Ascending aorta (tissue), 2 donors: Measurements from ENCODE around the gene HMGXB3. TPM values are rescaled to one million over a fixed set of nuclear protein-coding genes. Genes with fewer than 3 reads are reported as not detected.
A peak's percentile ranks its signal among the peaks of the same experiment; 100 is the strongest.

ENCODE experiments used
- DNase-seq, 2 donors: peaks; one replicate each; pipeline ENCODE4 v3.0.0-alpha.2; 2019; ENCODE audit warnings: low spot score in 2 of 2
- H3K27ac ChIP-seq, 2 donors: fragments of 200-600 bp; sonication (generic); one replicate each; pipeline ENCODE4 v1.5.1; 2016 to 2017; ENCODE audit warnings: mild to moderate bottlenecking in 1 of 2
- H3K27me3 ChIP-seq: fragments of 200-600 bp; sonication (generic); one replicate; pipeline ENCODE4 v1.5.1; 2017
- H3K36me3 ChIP-seq, 2 donors: fragments of 200-600 bp; sonication (generic); one replicate each; pipeline ENCODE4 v1.5.1; 2016
- H3K4me1 ChIP-seq, 2 donors: fragments of 200-600 bp; sonication (generic); one replicate each; pipeline ENCODE4 v1.5.1; 2016 to 2017; ENCODE audit warnings: mild to moderate bottlenecking in 1 of 2
- H3K4me3 ChIP-seq, 2 donors: fragments of 200-600 bp; sonication (generic); one replicate each; pipeline ENCODE4 v1.5.1; 2016 to 2017; ENCODE audit warnings: mild to moderate bottlenecking in 1 of 2
- H3K9me3 ChIP-seq, 2 donors: fragments of 200-600 bp; sonication (generic); one replicate each; pipeline ENCODE4 v1.5.1; 2016
- CTCF ChIP-seq, 3 experiments: fragments of 200-600 bp in 2 of 3; fragments of 450-650 bp in 1 of 3; sonication (generic) in 2 of 3; IDR thresholded peaks; one replicate each; pipeline ENCODE4 v1.5.1; 2016 to 2019; ENCODE audit warnings: antibody characterized with exemption in 3 of 3, mild to moderate bottlenecking in 1 of 3, moderate library complexity in 1 of 3
- intact Hi-C: fragments of 100-400 bp; cut with DNase I; formaldehyde crosslinking; loops from one replicate; pipeline ENCODE4 v1.15.1; 2023
- total RNA-seq: library from RNA; depleted of rRNA; stranded (reverse); fragments of >200 nt; gene quantifications from one replicate; pipeline ENCODE4 v1.1.0, GENCODE V29; 2016

Gene HMGXB3
- total RNA-seq, 1 donor from 2014 or later: 56.4 TPM

GRCh38 chr5:150066901-150067396 lies 66.4 kb downstream of the HMGXB3 start:
- Histone ChIP-seq H3K9me3 (no peaks in the 10 kb centered on the region), H3K4me1 (peaks cover 0 to 4% of the 10 kb centered on the region in 2 donors), H3K27ac (peak overlapping the region in 1 of 2 donors; percentile 16), H3K36me3 (peaks cover 0 to 3% of the 10 kb centered on the region in 2 donors), H3K4me3 (no peak overlapping the region), H3K27me3 (no peaks in the 10 kb centered on the region)
- DNase-seq: no peak
- intact Hi-C loops: no loop called here
- TF ChIP-seq CTCF (IDR thresholded peaks at IDR 0.05): no peak

GRCh38 chr5:150067405-150067960 lies 66.9 kb downstream of the HMGXB3 start:
- Histone ChIP-seq H3K4me1 (peaks cover 0 to 4% of the 10 kb centered on the region in 2 donors), H3K36me3 (peaks cover 0 to 3% of the 10 kb centered on the region in 2 donors), H3K27ac (peak overlapping the region in 1 of 2 donors; percentile 16), H3K4me3 (no peak overlapping the region), H3K9me3 (no peaks in the 10 kb centered on the region), H3K27me3 (no peaks in the 10 kb centered on the region)
- DNase-seq: no peak
- intact Hi-C loops: no loop called here
- no peak for TF ChIP-seq CTCF (IDR thresholded peaks at IDR 0.05)

GRCh38 chr5:150068071-150068470 lies 67.5 kb downstream of the HMGXB3 start:
- no peaks in the 10 kb centered on the region for H3K27me3 ChIP-seq
- H3K4me3 ChIP-seq: no peak overlapping the region
- intact Hi-C loops: no loop called here
- DNase-seq: no peak
- no peak overlapping the region for H3K27ac ChIP-seq
- no peaks in the 10 kb centered on the region for H3K9me3 ChIP-seq
- H3K4me1 ChIP-seq: peaks cover 0 to 4% of the 10 kb centered on the region in 2 donors
- TF ChIP-seq CTCF (IDR thresholded peaks at IDR 0.05): no peak
- H3K36me3 ChIP-seq: peaks cover 0 to 3% of the 10 kb centered on the region in 2 donors

- Histone ChIP-seq H3K4me3 (no peak overlapping the region), H3K4me1 (peaks cover 0 to 4% of the 10 kb centered on the region in 2 donors), H3K27ac (no peak overlapping the region), H3K27me3 (no peaks in the 10 kb centered on the region), H3K36me3 (peaks cover 0 to 3% of the 10 kb centered on the region in 2 donors), H3K9me3 (no peaks in the 10 kb centered on the region)
- no peak for TF ChIP-seq CTCF (IDR thresholded peaks at IDR 0.05)
- no peak for DNase-seq
- intact Hi-C loops: no loop called here
Measured at GRCh38 chr5:150068472-150068871, 67.9 kb downstream of the HMGXB3 start.

- H3K36me3 ChIP-seq: peaks cover 0 to 3% of the 10 kb centered on the region in 2 donors
- intact Hi-C loops: no loop called here
- no peaks in the 10 kb centered on the region for H3K27me3 ChIP-seq
- no peak overlapping the region for H3K27ac ChIP-seq
- H3K4me3 ChIP-seq: no peak overlapping the region
- H3K9me3 ChIP-seq: no peaks in the 10 kb centered on the region
- DNase-seq: no peak
- TF ChIP-seq CTCF (IDR thresholded peaks at IDR 0.05): no peak
- peaks cover 0 to 4% of the 10 kb centered on the region in 2 donors for H3K4me1 ChIP-seq
Measured at GRCh38 chr5:150068961-150069645, 68.6 kb downstream of the HMGXB3 start.
